Measurements from ENCODE around the gene CRY1.

CRY1 gene

DNA sequence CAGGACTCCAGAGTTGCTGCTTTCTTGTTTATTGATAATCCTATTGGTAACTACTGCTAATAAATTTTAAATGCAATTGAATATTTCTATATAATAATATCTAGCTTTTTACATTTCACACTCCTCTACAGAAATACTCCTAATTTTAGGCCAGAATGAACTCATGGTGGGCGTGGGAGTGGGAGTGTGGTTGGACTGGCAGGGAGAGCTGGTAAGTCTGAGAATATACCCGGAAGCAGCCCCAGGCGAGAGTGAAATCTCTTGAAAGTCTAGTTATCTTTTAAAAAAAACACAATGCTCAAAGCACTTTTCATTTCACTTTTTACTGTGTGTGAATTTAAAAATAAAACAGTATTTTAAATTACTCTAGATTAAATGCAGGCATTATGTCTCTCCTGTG, 132.9 kb downstream of the CRY1 start:
- DNase-seq (ENCODE audit: low spot score) = no peak

DNA sequence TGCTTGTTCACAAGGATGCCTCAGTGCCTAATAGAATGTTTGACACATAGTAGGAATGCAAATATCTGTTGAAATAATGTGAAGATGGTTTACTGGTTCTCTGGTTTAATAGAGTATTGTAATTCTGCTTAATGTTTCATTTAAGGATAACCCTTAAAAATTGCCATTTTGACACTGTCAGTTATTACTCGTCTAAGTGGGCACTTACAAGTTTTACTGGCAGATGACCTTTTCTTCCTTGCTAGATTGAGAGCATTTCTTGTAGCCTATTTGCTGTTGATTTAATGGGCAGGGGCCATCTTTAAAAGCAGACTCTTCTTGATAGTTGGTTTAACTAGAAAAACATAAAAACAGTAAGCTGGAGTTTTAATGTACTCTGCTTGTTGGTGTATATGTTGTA, 135.8 kb downstream of the CRY1 start:
- no peak for DNase-seq (ENCODE audit: low spot score)

DNA sequence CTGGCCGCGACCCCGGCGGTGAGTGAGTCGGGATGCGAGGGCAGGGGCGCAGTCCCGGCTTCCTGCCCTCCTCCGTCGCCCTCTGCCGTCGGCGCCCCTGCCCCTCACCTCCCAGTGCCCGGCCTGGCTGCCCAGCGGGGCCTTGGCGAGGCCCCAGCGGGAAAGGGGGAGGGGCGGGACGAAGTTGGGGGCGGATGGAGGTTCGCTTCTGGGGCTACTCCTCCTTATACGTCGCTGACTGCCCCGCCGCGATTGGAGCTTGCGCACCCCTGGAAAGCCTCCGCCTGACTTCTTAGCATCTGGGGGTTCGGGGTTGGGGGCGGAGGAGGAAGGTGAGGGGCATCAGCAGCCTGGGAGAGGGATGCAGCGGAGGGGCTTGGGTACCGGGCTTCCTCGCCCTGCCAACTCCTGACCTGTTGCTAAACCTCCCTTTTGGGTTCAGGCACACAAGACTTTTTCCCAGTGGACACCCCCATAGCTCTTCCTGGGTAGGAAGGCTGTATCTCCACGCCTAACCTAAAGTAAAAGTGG, 137.2 kb downstream of the CRY1 start:
- peak; percentile 76 for DNase-seq (ENCODE audit: low spot score)

DNA sequence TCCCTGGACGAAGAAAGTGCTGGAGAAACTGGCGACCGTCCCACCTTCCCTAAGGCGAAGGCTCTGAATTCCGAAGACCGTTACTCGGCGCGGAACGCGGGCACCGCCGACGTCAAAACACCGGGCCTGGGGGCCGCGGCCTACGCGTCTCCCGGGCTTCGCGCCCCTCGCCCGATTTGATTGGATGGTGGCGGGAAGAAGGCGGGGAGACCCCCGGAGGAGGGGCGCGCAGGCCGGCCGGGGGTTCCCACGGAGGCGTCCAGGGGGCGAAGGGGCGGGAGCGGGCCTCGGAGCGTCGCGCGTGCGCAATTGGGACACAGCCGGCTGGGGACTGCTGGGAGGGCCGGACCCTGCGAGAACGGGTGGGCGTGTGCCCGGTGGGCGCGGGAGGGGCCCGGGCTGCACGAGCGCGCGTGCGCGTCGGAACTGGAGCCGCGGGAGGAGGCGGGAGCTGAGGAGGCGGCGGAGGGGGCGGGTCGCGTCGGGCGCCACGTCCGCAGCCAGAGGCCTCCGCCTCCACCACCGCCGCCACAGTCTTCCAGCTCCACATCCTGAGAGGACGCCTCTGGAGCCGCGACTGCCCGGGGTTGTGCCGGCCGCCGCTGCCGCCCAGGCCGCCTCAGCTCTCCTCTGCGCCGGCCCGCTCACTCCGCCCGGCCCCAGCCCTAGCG, 137.8 kb downstream of the CRY1 start, which contains the start of gene TMEM263:
TMEM263 (plus strand) TSS at position 531 of the 671 bp plus-strand sequence. CDS start 11,210 bp downstream, outside the sequence.
- peak; percentile 99 for DNase-seq (ENCODE audit: low spot score)

DNA sequence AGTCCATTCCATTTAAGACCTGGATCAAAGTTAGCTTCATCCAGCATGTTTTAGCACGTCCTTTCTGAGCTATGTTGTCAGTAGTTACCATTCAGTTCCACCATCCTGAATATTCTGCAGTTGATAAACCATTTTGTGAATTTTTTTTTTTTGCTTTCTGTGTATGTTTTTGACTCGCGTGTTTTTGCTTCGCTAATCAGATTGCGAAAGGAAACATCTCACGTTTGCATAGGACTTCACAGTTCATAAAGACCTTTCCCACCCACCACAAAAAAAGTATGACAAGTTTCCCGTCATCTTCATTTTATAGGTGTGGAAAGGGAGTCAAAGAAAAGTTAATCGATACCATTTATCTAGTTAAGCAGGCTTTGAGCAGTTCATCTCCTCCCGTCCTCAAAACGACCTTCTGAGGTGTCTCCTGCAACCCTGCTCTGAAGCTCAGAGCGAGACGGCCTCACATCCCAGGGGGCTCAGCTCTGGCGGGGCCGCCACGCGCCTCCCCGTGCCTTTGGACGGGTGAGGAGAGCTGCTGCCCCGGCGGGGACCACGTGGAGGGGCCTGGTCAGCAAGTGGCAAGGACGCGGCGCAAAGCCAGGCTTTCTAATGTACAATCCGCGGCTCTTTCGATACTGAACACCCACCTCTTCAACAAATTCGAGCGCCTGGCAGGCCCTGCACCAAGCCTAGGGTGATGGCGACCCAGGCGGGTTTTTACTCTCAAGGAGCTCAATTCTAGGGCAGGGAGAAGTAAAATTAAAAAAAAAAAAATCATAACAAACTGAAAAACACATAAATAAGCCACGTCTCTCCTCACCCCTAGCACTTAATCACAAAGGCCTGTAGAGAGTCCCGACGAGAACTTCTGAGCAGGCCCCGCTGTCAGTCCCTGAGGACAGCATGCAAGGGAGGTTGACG, 138.6 kb downstream of the CRY1 start:
- peak; percentile 12 for DNase-seq (ENCODE audit: low spot score)

DNA sequence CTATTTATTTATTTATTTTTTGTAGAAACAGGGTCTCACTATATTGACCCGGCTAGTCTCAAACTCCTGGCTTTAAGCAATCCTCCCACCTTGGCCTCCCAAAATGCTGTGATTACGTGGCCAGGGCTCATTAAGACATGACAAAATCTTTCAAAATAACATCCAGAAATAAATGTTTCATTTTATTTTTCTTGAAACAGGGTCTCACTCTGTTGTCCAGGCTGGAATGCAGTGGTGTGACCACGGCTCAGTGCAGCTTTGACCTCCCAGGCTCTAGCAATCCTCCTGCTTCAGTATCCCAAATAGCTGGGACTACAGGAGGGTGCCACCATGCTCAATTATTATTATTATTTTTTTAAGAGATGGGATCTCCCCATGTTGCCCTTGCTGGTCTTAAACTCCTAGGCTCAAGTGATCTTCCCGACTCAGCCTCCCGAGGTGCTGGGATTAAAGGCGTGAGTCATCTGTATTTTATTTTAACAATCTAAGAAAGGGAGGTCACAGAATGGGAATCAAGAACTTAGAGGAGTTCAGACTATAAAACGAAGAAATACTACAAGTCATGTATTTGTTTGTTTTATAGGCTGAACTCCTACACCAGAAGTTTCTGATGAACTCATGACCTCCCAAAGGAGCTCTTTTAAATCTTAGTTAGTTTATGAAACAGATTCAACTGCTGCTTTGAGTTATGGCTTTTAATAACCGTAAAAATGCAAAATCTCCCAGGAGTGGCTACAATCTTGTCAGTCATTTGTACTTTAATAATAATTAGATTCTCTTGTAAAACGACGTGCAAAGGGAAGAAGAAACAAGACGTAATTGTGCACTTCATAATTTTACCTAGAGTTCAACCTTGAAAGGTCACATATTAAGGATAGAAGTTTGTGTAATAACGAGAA, 139.7 kb downstream of the CRY1 start:
- DNase-seq (ENCODE audit: low spot score) = no peak

DNA sequence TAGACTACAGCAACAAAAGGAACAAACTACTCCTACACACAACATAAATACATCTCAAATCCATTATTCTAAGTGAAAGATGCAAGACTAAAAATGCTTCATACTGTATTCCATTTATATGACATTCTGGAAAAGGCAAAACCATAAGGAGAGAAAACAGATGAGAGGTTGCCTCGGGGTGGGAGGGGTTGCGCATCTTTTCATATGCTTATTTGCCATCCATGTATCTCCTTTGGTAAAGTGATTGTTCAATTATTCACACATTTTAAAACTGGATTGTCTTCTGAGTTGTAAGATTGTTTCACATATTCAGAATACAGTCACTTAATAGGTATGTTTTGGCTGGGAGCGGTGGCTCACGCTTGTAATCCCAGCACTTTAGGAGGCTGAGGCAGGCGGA, 142.8 kb downstream of the CRY1 start:
- DNase-seq (ENCODE audit: low spot score) = no peak

DNA sequence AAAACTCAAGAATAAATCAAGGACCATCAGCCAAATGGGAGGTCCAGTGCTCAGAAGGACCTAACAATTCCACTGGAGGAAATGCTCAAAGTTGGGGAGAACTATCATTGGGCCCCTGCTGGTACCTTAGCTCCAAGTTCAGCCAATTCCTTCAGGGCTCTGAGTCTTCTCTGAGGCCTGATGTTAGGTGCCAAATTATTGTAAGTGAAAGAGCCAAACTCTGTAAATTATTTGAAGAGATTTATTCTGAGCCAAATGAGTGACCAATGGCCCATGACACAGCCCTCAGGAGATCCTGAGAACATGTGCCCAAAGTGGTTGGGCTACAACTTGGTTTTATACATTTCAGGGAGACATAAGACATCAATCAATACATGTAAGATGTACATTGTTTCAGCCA, 145.9 kb downstream of the CRY1 start:
- no peak for DNase-seq (ENCODE audit: low spot score)

DNA sequence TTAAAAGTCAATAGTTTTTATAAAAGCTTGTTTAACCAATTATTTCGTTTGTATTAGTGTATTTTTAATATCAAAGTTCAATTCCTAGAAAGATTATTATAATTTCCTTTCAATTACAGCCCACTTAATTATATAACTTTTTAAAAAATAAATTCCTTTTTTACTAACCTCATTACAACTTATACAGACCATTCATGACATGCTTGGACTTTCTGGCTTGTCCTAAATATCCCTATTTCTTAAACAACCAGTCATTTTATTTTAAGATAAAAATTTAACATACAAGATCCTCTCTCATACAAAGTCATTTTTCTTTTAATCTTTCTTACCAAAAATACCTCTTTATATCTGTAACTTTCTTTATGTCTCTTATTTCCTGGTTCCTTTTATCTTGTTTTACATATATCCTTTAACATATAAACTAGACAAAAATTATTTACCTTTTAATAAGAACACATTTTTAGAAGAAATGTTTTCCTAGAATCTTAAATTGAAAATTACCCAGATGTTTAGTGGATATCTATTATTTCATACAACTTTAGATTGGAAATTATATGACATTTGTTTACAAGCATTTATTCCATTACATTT, 148.0 kb downstream of the CRY1 start:
- no peak for DNase-seq (ENCODE audit: low spot score)

DNA sequence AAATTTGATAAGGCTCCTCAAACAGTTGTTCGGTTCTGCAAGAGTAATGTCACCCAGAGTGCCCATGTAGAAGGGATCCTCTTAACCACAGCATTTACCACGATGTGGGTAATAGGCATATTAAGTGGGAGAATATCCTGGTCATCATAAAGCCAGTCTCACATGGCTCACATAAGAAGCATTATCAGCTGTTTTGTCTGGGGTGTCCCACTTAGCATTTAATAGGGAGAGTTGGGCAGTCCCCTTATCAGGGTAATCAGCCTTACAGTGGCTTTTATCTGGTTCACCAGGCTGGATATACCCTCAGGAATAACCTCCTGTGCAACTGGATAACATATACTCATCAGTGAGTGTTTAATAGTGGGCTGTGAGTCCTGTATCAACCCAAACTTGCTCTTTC, 150.6 kb downstream of the CRY1 start:
- DNase-seq (ENCODE audit: low spot score) = no peak

DNA sequence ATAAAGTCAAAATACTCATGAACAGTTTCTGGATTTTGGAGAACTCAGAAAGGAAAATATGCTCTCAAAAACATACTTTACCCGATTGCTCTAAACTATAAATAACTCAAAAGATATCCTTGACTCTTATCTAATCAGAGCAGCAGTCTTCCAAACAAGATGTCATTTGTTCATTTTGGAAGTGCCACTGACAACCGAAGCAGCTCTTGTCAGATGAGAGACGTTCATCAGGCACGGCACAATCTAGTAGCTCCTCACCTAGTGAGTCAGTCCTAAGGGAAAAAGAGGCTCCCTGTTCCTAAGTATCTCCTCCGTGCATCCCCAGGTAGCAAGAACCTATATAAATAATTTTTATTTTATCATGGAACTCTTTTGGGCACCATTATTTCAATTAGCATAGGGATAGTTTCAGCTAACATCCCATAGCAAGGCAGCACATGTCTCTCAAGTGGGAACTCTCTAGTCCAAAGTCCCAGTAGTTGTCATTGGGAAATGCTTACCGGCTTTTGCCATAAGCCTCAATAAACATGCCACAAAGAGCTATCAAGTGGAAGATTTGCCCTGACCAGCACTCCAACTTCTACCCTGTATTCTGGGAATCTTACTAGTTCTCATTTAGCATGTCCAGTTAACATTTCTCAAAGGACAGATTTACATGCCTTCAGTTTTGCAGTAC, 151.7 kb downstream of the CRY1 start:
- no peak for DNase-seq (ENCODE audit: low spot score)

All from AG08396 (cell line).